ENCODE results near the gene PASD1. TPM values are rescaled to one million over a fixed set of nuclear protein-coding genes. Genes with fewer than 3 reads are reported as not detected.

The PASD1 gene
- total RNA-seq, 4 donors from 2014 or later, result not detected

GRCh38 chrX:151724563-151725337, 161.3 kb downstream of the PASD1 start:
- TF ChIP-seq, protein P1, sequence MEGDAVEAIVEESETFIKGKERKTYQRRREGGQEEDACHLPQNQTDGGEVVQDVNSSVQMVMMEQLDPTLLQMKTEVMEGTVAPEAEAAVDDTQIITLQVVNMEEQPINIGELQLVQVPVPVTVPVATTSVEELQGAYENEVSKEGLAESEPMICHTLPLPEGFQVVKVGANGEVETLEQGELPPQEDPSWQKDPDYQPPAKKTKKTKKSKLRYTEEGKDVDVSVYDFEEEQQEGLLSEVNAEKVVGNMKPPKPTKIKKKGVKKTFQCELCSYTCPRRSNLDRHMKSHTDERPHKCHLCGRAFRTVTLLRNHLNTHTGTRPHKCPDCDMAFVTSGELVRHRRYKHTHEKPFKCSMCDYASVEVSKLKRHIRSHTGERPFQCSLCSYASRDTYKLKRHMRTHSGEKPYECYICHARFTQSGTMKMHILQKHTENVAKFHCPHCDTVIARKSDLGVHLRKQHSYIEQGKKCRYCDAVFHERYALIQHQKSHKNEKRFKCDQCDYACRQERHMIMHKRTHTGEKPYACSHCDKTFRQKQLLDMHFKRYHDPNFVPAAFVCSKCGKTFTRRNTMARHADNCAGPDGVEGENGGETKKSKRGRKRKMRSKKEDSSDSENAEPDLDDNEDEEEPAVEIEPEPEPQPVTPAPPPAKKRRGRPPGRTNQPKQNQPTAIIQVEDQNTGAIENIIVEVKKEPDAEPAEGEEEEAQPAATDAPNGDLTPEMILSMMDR (IDR thresholded peaks at IDR 0.05), result no peak
- DNase-seq (ENCODE audit: low spot score) (no peak), ATAC-seq (ENCODE audit: low FRiP score) (no peak)

- ATAC-seq (ENCODE audit: low FRiP score) (no peak), DNase-seq (ENCODE audit: low spot score) (no peak)
- TF ChIP-seq, protein P1 (IDR thresholded peaks at IDR 0.05), result no peak
Measured at GRCh38 chrX:151725338-151725614, 161.8 kb downstream of the PASD1 start.

Other genes with a start within 250 kb of the PASD1 start
- 10 to 100 TPM; 34.2 to 42.5 (median 38.7) TPM for gene VMA21, start 166.5 kb upstream of the PASD1 start, total RNA-seq
- 1 to 10 TPM in 2 of 4 donors, under 1 TPM in 1, not detected in 1; 0.06 to 1.3 (median 1.2) TPM for gene PRRG3, start 131.8 kb downstream of the PASD1 start, total RNA-seq
- gene FATE1, start 152.4 kb downstream of the PASD1 start, total RNA-seq, result not detected
- not detected for gene CNGA2, start 171.1 kb downstream of the PASD1 start, total RNA-seq

Data from omental fat pad (tissue), 4 donors.